HCT116 (cell line): ENCODE data around the gene EPB41L4A. TPM values are rescaled to one million over a fixed set of nuclear protein-coding genes. Genes with fewer than 3 reads are reported as not detected.

ENCODE experiments used
- ATAC-seq: fragments of 200-7000 bp; cut with Tn5 transposase; 2 replicates; pipeline ENCODE4 v1.9.1; 2020; ENCODE audit warnings: mild to moderate bottlenecking, moderate library complexity
- BruUV-seq: library from RNA; stranded (reverse); fragments of 400-500 nt; replicated peaks from 2 replicates; lab custom pipeline; 2021; lab: Mats Ljungman, UMichigan
- CTCF ChIA-PET: fragments of 300-600 bp; sonication (Branson Sonifier 250); formaldehyde crosslinking; loops from one replicate; lab custom pipeline; 2021; ENCODE audit warnings: antibody characterized with exemption; lab: Charles Lee
- POLR2A ChIA-PET: fragments of 300-600, 350-600 bp; sonication (Branson Sonifier 250); formaldehyde crosslinking; loops from one replicate; lab custom pipeline; 2021; ENCODE audit warnings: antibody characterized with exemption; lab: Charles Lee
- RAD21 ChIA-PET, 2 experiments: fragments of 300-600 bp; sonication (Branson Sonifier 250); formaldehyde crosslinking; loops; one replicate each; lab custom pipeline; 2023; ENCODE audit warnings: low total read pairs in 2 of 2; ENCODE audit not compliant: uncharacterized antibody in 2 of 2, unreplicated experiment in 2 of 2, low non-redundant PET in 1 of 2; lab: Charles Lee
- DNase-seq: peaks from one replicate; pipeline ENCODE4 v3.0.0-alpha.2; 2010; ENCODE audit warnings: low read depth, low spot score
- H2AFZ ChIP-seq: fragments of 200-600 bp; shearing (Covaris generic), sonication (generic); 2 replicates; pipeline ENCODE4 v1.6.1; 2017; ENCODE audit warnings: low read depth, mixed run types, mixed read lengths, antibody characterized with exemption, low read length; ENCODE audit not compliant: poor library complexity, severe bottlenecking
- H3K27ac ChIP-seq: 2 replicates; pipeline ENCODE4 v1.5.1; 2012; ENCODE audit warnings: low read depth, low read length
- H3K27me3 ChIP-seq: fragments of 200-600 bp; sonication (generic); 2 replicates; pipeline ENCODE4 v1.6.1; 2016; ENCODE audit warnings: mixed run types, low read length, mixed read lengths; ENCODE audit not compliant: insufficient read depth
- H3K36me3 ChIP-seq, 2 experiments: fragments of 200-500 bp in 1 of 2; fragments of 200-600 bp in 1 of 2; sonication (Bioruptor generic) in 1 of 2; sonication (generic) in 1 of 2; 2 replicates each; pipeline versions ENCODE4 v1.5.1 to v1.6.1; 2014 to 2016; ENCODE audit warnings: low read length in 2 of 2, inconsistent platforms in 1 of 2, mixed read lengths in 1 of 2, mixed run types in 1 of 2; ENCODE audit not compliant: insufficient read depth in 2 of 2, control insufficient read depth in 1 of 2
- H3K4me1 ChIP-seq, 2 experiments: fragments of 200-600 bp in 1 of 2; sonication (generic) in 1 of 2; 2 replicates each; pipeline versions ENCODE4 v1.5.1 to v1.6.1; 2012 to 2017; ENCODE audit warnings: low read length in 2 of 2, inconsistent platforms in 1 of 2, mild to moderate bottlenecking in 1 of 2, mixed read lengths in 1 of 2, mixed run types in 1 of 2, moderate library complexity in 1 of 2; ENCODE audit not compliant: insufficient read depth in 2 of 2, control insufficient read depth in 1 of 2
- H3K4me2 ChIP-seq: fragments of 200-600 bp; sonication (generic); 2 replicates; pipeline ENCODE4 v1.6.1; 2017; ENCODE audit warnings: mixed run types, low read length, mixed read lengths
- H3K4me3 ChIP-seq, 2 experiments: fragments of 200-600 bp in 1 of 2; sonication (generic) in 1 of 2; replicated peaks in 1 of 2; 2 replicates each; pipeline ENCODE4 v1.5.1; 2011 to 2016; ENCODE audit warnings: low read length in 2 of 2, control low read depth in 1 of 2, low read depth in 1 of 2, mild to moderate bottlenecking in 1 of 2, mixed read lengths in 1 of 2, mixed run types in 1 of 2
- H3K79me2 ChIP-seq: fragments of 200-600 bp; sonication (generic); 2 replicates; pipeline ENCODE4 v1.6.1; 2017; ENCODE audit warnings: mild to moderate bottlenecking, mixed run types, low read length, moderate library complexity, mixed read lengths; ENCODE audit not compliant: insufficient read depth
- H3K9ac ChIP-seq: fragments of 200-600 bp; sonication (generic); 2 replicates; pipeline ENCODE4 v1.6.1; 2016; ENCODE audit warnings: low read length, mixed read lengths
- H3K9me2 ChIP-seq: fragments of 200-600 bp; sonication (generic), shearing (Covaris generic); 2 replicates; pipeline ENCODE4 v1.6.1; 2017; ENCODE audit warnings: mixed run types, mild to moderate bottlenecking, moderate library complexity; ENCODE audit not compliant: insufficient read depth
- H3K9me3 ChIP-seq, 2 experiments: fragments of 200-500 bp in 1 of 2; fragments of 200-600 bp in 1 of 2; sonication (Bioruptor generic) in 1 of 2; sonication (generic) in 1 of 2; 2 replicates each; pipeline ENCODE4 v1.6.1; 2014 to 2017; ENCODE audit warnings: low read length in 2 of 2, mixed read lengths in 2 of 2, inconsistent platforms in 1 of 2, low read depth in 1 of 2, mild to moderate bottlenecking in 1 of 2, mixed run types in 1 of 2, moderate library complexity in 1 of 2; ENCODE audit not compliant: control insufficient read depth in 1 of 2, insufficient read depth in 1 of 2
- H4K20me1 ChIP-seq: fragments of 200-600 bp; sonication (generic), shearing (Covaris generic); 2 replicates; pipeline ENCODE4 v1.6.1; 2017; ENCODE audit warnings: mixed run types, mild to moderate bottlenecking, moderate library complexity; ENCODE audit not compliant: insufficient read depth
- ATF3 ChIP-seq: IDR thresholded peaks from 2 replicates; pipeline ENCODE4 v1.6.1; 2012
- CTCF ChIP-seq, 3 experiments: fragments of 200-600 bp in 1 of 3; sonication (generic) in 1 of 3; IDR thresholded peaks in 2 of 3; conservative IDR thresholded peaks in 1 of 3; 2 replicates each; pipeline ENCODE4 v1.5.1; 2012 to 2017; ENCODE audit warnings: low read depth in 2 of 3, low read length in 2 of 3, antibody characterized with exemption in 1 of 3, borderline replicate concordance in 1 of 3, control low read depth in 1 of 3, mild to moderate bottlenecking in 1 of 3, mixed read lengths in 1 of 3, mixed run types in 1 of 3, moderate library complexity in 1 of 3; ENCODE audit not compliant: insufficient read depth in 1 of 3
- EGR1 ChIP-seq: IDR thresholded peaks from 2 replicates; pipeline ENCODE4 v1.6.1; 2012; ENCODE audit warnings: low read depth
- ELF1 ChIP-seq: IDR thresholded peaks from 2 replicates; pipeline ENCODE4 v1.6.1; 2012; ENCODE audit warnings: low read depth, borderline replicate concordance
- EZH2 ChIP-seq: fragments of 200-600 bp; sonication (generic); IDR thresholded peaks from 2 replicates; pipeline ENCODE4 v1.6.1; 2017; ENCODE audit warnings: antibody characterized with exemption, mixed run types
- EZH2phosphoT487 ChIP-seq: fragments of 200-600 bp; IDR thresholded peaks from 2 replicates; pipeline ENCODE4 v1.6.1; 2018; ENCODE audit warnings: antibody characterized with exemption, borderline replicate concordance
- FOSL1 ChIP-seq: IDR thresholded peaks from 2 replicates; pipeline ENCODE4 v1.6.1; 2012; ENCODE audit warnings: low read depth
- JUND ChIP-seq: IDR thresholded peaks from 2 replicates; pipeline ENCODE4 v1.6.1; 2012
- POLR2AphosphoS5 ChIP-seq: IDR thresholded peaks from 2 replicates; pipeline ENCODE4 v1.6.1; 2011; ENCODE audit warnings: mild to moderate bottlenecking, low read depth, low read length, moderate library complexity
- RAD21 ChIP-seq: IDR thresholded peaks from 2 replicates; pipeline ENCODE4 v1.6.1; 2012; ENCODE audit warnings: low read depth, mild to moderate bottlenecking
- REST ChIP-seq: IDR thresholded peaks from 2 replicates; pipeline ENCODE4 v1.6.1; 2012; ENCODE audit warnings: low read depth
- SIN3A ChIP-seq: IDR thresholded peaks from 2 replicates; pipeline ENCODE4 v1.6.1; 2012; ENCODE audit warnings: low read depth
- SRF ChIP-seq: IDR thresholded peaks from 2 replicates; pipeline ENCODE4 v1.6.1; 2012; ENCODE audit warnings: low read depth
- YY1 ChIP-seq: IDR thresholded peaks from 2 replicates; pipeline ENCODE4 v1.6.1; 2011; ENCODE audit warnings: low read length, low read depth, moderate library complexity, mild to moderate bottlenecking; ENCODE audit not compliant: insufficient replicate concordance; ENCODE audit errors: extremely low read depth
- ZBTB33 ChIP-seq: IDR thresholded peaks from 2 replicates; pipeline ENCODE4 v1.6.1; 2011; ENCODE audit warnings: mild to moderate bottlenecking, low read length, moderate library complexity; ENCODE audit not compliant: insufficient replicate concordance; ENCODE audit errors: extremely low read depth
- ZFX ChIP-seq: fragments of 450-650 bp; IDR thresholded peaks from 2 replicates; pipeline ENCODE4 v1.6.1; 2017
- ZNF274 ChIP-seq: fragments of 200-500 bp; sonication (Bioruptor generic); IDR thresholded peaks from 2 replicates; pipeline ENCODE4 v1.6.1; 2014; ENCODE audit warnings: mild to moderate bottlenecking, low read depth, low read length, inconsistent platforms
- intact Hi-C: fragments of 100-400 bp; cut with micrococcal nuclease; formaldehyde crosslinking; loops from 2 replicates; pipeline ENCODE4 v1.10.0; 2022
- total RNA-seq: library from RNA; stranded (reverse); gene quantifications from one replicate; pipeline ENCODE4 v1.2.1, GENCODE V29; 2021; ENCODE audit not compliant: unreplicated experiment

The EPB41L4A gene
- total RNA-seq, 1 experiment from 2014 or later, result 2.8 TPM

GRCh38 chr5:112210430-112211005 lies 208.6 kb downstream of the EPB41L4A start:
- POLR2A ChIA-PET, result no interaction called here
- H3K4me1 ChIP-seq, result no peaks in the 10 kb centered on the region
- no peaks in the 10 kb centered on the region for H3K36me3 ChIP-seq
- H3K27ac ChIP-seq, result no peak overlapping the region
- DNase-seq (peak; percentile 16), ATAC-seq (peak; percentile 82)
- H3K79me2 ChIP-seq, result no peaks in the 10 kb centered on the region
- BruUV-seq, result no TSS peak
- intact Hi-C loops, result loop anchor here (1.0 to 10.0 kb wide), 3 partner anchors 210 to 546 kb away; no protein-coding TSS in a partner anchor
- no peak overlapping the region for H3K4me3 ChIP-seq
- H3K9me2 ChIP-seq, result no peaks in the 10 kb centered on the region
- H3K9ac ChIP-seq, result no peak overlapping the region
- no peak overlapping the region for H2AFZ ChIP-seq
- no peak overlapping the region for H3K4me2 ChIP-seq
- H3K27me3 ChIP-seq, result no peaks in the 10 kb centered on the region
- RAD21 ChIA-PET, result interaction anchor here in 1 of 2 experiments (1.5 kb wide), 1 partner anchor 210 kb away, joined by 4 read pairs; no protein-coding TSS in a partner anchor
- CTCF ChIA-PET, result interaction anchor here (1.3 to 2.9 kb wide), 2 partner anchors 156 to 210 kb away, joined by 3 to 22 read pairs; no protein-coding TSS in a partner anchor
- no peaks in the 10 kb centered on the region for H3K9me3 ChIP-seq
- TF ChIP-seq ZBTB33 (no peak), ATF3 (no peak), ELF1 (no peak), EZH2 (no peak), FOSL1 (no peak), REST (no peak), SRF (no peak), RAD21 (peak; percentile 83), CTCF (IDR thresholded peaks at IDR 0.05 in 2 of 3, conservative IDR thresholded peaks at IDR 0.05 in 1 of 3; ENCODE audit: borderline replicate concordance in 1 of 3, insufficient read depth in 1 of 3, low read depth in 2 of 3, low read length in 2 of 3) (peak; percentile 69 to 77 (median 71); a peak in 5 of 6 replicates), JUND (no peak), SIN3A (no peak), ZFX (no peak), EZH2phosphoT487 (no peak), EGR1 (no peak), YY1 (no peak), POLR2AphosphoS5 (no peak), ZNF274 (no peak)
- no peaks in the 10 kb centered on the region for H4K20me1 ChIP-seq
